SK-N-SH (cell line): ENCODE results near the gene CMA1. TPM values are rescaled to one million over a fixed set of nuclear protein-coding genes. Genes with fewer than 3 reads are reported as not detected.

Experiments
- CTCF ChIA-PET: fragments of 300-600, 350-600 bp; formaldehyde crosslinking; extraction: SDS; loops from one replicate; lab custom pipeline; 2021; lab: Yijun Ruan, JAX
- POLR2A ChIA-PET: fragments of 350-600 bp; sonication (Branson Sonifier 250); formaldehyde crosslinking; extraction: SDS; loops from one replicate; lab custom pipeline; 2020; ENCODE audit warnings: antibody characterized with exemption, inconsistent platforms; lab: Yijun Ruan, JAX
- DNase-seq: peaks from one replicate; pipeline ENCODE4 v3.0.0; 2012
- H2AFZ ChIP-seq: fragments of 200-600 bp; sonication (generic); 2 replicates; pipeline ENCODE4 v1.8.1; 2016; ENCODE audit warnings: antibody characterized with exemption, mild to moderate bottlenecking, low read depth
- H3F3A ChIP-seq: fragments of 200-600 bp; sonication (generic); replicated peaks from 2 replicates; pipeline ENCODE3; 2016; ENCODE audit warnings: antibody characterized with exemption, mild to moderate bottlenecking; ENCODE audit not compliant: insufficient read depth
- H3K27ac ChIP-seq, 2 experiments: fragments of 200-500 bp in 1 of 2; fragments of 200-600 bp in 1 of 2; sonication (Bioruptor generic) in 1 of 2; sonication (generic), shearing (Covaris generic) in 1 of 2; 2 replicates each; pipeline versions ENCODE4 v1.5.1 to v1.6.1; 2014 to 2016; ENCODE audit warnings: low read depth in 2 of 2, inconsistent platforms in 1 of 2, low read length in 1 of 2, mild to moderate bottlenecking in 1 of 2, mixed read lengths in 1 of 2
- H3K27me3 ChIP-seq: fragments of 200-600 bp; sonication (generic), shearing (Covaris generic); 2 replicates; pipeline ENCODE4 v1.6.1; 2016; ENCODE audit warnings: mixed run types; ENCODE audit not compliant: insufficient read depth
- H3K36me3 ChIP-seq, 2 experiments: fragments of 200-500 bp in 1 of 2; fragments of 200-600 bp in 1 of 2; sonication (Bioruptor generic) in 1 of 2; sonication (generic) in 1 of 2; replicated peaks in 1 of 2; 2 replicates each; pipeline versions ENCODE3 to v1.5.1; 2014 to 2016; ENCODE audit warnings: low read length in 1 of 2, mild to moderate bottlenecking in 1 of 2; ENCODE audit not compliant: insufficient read depth in 2 of 2, control insufficient read depth in 1 of 2
- H3K4me1 ChIP-seq, 2 experiments: fragments of 200-500 bp in 1 of 2; fragments of 200-600 bp in 1 of 2; sonication (Bioruptor generic) in 1 of 2; sonication (generic), shearing (Covaris generic) in 1 of 2; 2 replicates each; pipeline versions ENCODE4 v1.5.1 to v1.6.1; 2014 to 2016; ENCODE audit warnings: low read depth in 1 of 2, low read length in 1 of 2, mixed run types in 1 of 2; ENCODE audit not compliant: insufficient read depth in 2 of 2, control insufficient read depth in 1 of 2
- H3K4me2 ChIP-seq: fragments of 200-600 bp; sonication (generic), shearing (Covaris generic); 2 replicates; pipeline ENCODE4 v1.6.1; 2017; ENCODE audit warnings: mixed run types
- H3K4me3 ChIP-seq, 2 experiments: fragments of 200-500 bp in 1 of 2; fragments of 200-600 bp in 1 of 2; sonication (Bioruptor generic) in 1 of 2; sonication (generic), shearing (Covaris generic) in 1 of 2; 2 replicates each; pipeline versions ENCODE4 v1.5.1 to v1.8.1; 2014 to 2016; ENCODE audit warnings: low read depth in 2 of 2, inconsistent platforms in 1 of 2, low read length in 1 of 2, mild to moderate bottlenecking in 1 of 2, mixed read lengths in 1 of 2, moderate library complexity in 1 of 2
- H3K79me2 ChIP-seq: fragments of 200-600 bp; sonication (generic); 2 replicates; pipeline ENCODE4 v1.8.1; 2017; ENCODE audit warnings: mild to moderate bottlenecking; ENCODE audit not compliant: insufficient read depth
- H3K9ac ChIP-seq: fragments of 200-600 bp; sonication (generic); 2 replicates; pipeline ENCODE4 v1.6.1; 2017; ENCODE audit warnings: mixed run types
- H3K9me2 ChIP-seq: fragments of 200-600 bp; sonication (generic); 2 replicates; pipeline ENCODE4 v1.6.1; 2017; ENCODE audit warnings: mixed run types
- H3K9me3 ChIP-seq: fragments of 200-600 bp; sonication (generic); 2 replicates; pipeline ENCODE4 v1.6.1; 2017; ENCODE audit warnings: mixed run types, mild to moderate bottlenecking, moderate library complexity
- H4K20me1 ChIP-seq: fragments of 200-600 bp; sonication (generic); 2 replicates; pipeline ENCODE4 v1.6.1; 2017; ENCODE audit warnings: mild to moderate bottlenecking, mixed run types; ENCODE audit not compliant: insufficient read depth
- EP300 ChIP-seq, 2 experiments: IDR thresholded peaks; 2 replicates each; pipeline versions ENCODE4 v1.4.0 to v1.6.1; 2012; ENCODE audit warnings: borderline replicate concordance in 1 of 2, low read depth in 1 of 2, low read length in 1 of 2
- FOXJ3 ChIP-seq: sonication (generic); formaldehyde crosslinking; IDR thresholded peaks from 2 replicates; pipeline ENCODE4 v1.5.1; 2020; ENCODE audit warnings: mild to moderate bottlenecking, missing genetic modification reagents
- GABPA ChIP-seq: IDR thresholded peaks from 2 replicates; pipeline ENCODE4 v1.4.0; 2012; ENCODE audit warnings: low read depth, mild to moderate bottlenecking
- IRF3 ChIP-seq: fragments of 150-350 bp; IDR thresholded peaks from 2 replicates; pipeline ENCODE4 v1.6.1; 2016; ENCODE audit warnings: mild to moderate bottlenecking, low read depth, low read length
- JUND ChIP-seq: IDR thresholded peaks from 2 replicates; pipeline ENCODE4 v1.4.0; 2012
- MEF2A ChIP-seq: IDR thresholded peaks from 2 replicates; pipeline ENCODE4 v1.4.0; 2012; ENCODE audit warnings: low read depth, borderline replicate concordance
- NFIC ChIP-seq: IDR thresholded peaks from 2 replicates; pipeline ENCODE4 v1.4.0; 2012; ENCODE audit warnings: borderline replicate concordance
- NRF1 ChIP-seq: IDR thresholded peaks from 2 replicates; pipeline ENCODE4 v1.6.1; 2012; ENCODE audit warnings: low read depth, mild to moderate bottlenecking, low read length
- PBX3 ChIP-seq: IDR thresholded peaks from 2 replicates; pipeline ENCODE4; 2012
- POLR2AphosphoS5 ChIP-seq: IDR thresholded peaks from 2 replicates; pipeline ENCODE4 v1.6.1; 2012; ENCODE audit warnings: low read depth, low read length
- RAD21 ChIP-seq: IDR thresholded peaks from 2 replicates; pipeline ENCODE4 v1.6.1; 2012; ENCODE audit warnings: mild to moderate bottlenecking, low read length
- REST ChIP-seq: IDR thresholded peaks from 2 replicates; pipeline ENCODE4 v1.6.1; 2012; ENCODE audit warnings: mild to moderate bottlenecking, low read depth, low read length, moderate library complexity
- SIN3A ChIP-seq: IDR thresholded peaks from 2 replicates; pipeline ENCODE4 v1.6.1; 2012; ENCODE audit warnings: low read depth, mild to moderate bottlenecking, low read length, moderate library complexity, borderline replicate concordance
- TEAD4 ChIP-seq: IDR thresholded peaks from 2 replicates; pipeline ENCODE4 v1.4.0; 2012; ENCODE audit warnings: mild to moderate bottlenecking, borderline replicate concordance; ENCODE audit not compliant: insufficient read depth
- USF1 ChIP-seq: IDR thresholded peaks from 2 replicates; pipeline ENCODE4 v1.4.0; 2012; ENCODE audit warnings: low read depth, borderline replicate concordance
- USF2 ChIP-seq: fragments of 150-350 bp; IDR thresholded peaks from 2 replicates; pipeline ENCODE4 v1.6.1; 2017; ENCODE audit warnings: antibody characterized with exemption, low read length, low read depth, borderline replicate concordance
- YY1 ChIP-seq: IDR thresholded peaks from 2 replicates; pipeline ENCODE4 v1.4.0; 2012; ENCODE audit warnings: low read depth, mild to moderate bottlenecking
- WGBS: methylation state at CpG from one replicate; pipeline ENCODE4 v1.1.6; 2017; ENCODE audit warnings: low lambda C conversion rate; 5-methylcytosine and 5-hydroxymethylcytosine counted together
- polyA plus RNA-seq, 3 experiments: library from polyadenylated mRNA; depleted of rRNA; stranded (reverse); fragments of >200 nt; gene quantifications; 2 replicates each; pipeline ENCODE4 v1.2.3, GENCODE V29; 2012

The CMA1 gene
- polyA plus RNA-seq, 1 of the 3 experiments (the other 2 are of a cell fraction), result not detected

GRCh38 chr14:24463884-24464785 is 43.9 kb downstream of the CMA1 start:
- H3F3A ChIP-seq, result no peaks in the 10 kb centered on the region
- no peaks in the 10 kb centered on the region for H4K20me1 ChIP-seq
- no peak overlapping the region for H3K9ac ChIP-seq
- no peaks in the 10 kb centered on the region for H3K9me3 ChIP-seq
- CTCF ChIA-PET, result no interaction called here
- no peak overlapping the region for H3K4me3 ChIP-seq
- TF ChIP-seq NFIC (no peak), YY1 (no peak), NRF1 (no peak), POLR2AphosphoS5 (no peak), JUND (no peak), MEF2A (no peak), IRF3 (no peak), USF1 (no peak), USF2 (no peak), PBX3 (no peak)
- TF ChIP-seq, all 33 proteins: peak for 0
- Histone ChIP-seq H3K36me3 (no peaks in the 10 kb centered on the region), H3K27me3 (no peaks in the 10 kb centered on the region), H3K4me2 (no peak overlapping the region), H3K79me2 (no peaks in the 10 kb centered on the region), H3K27ac (no peak overlapping the region), H2AFZ (no peak overlapping the region), H3K9me2 (no peaks in the 10 kb centered on the region), H3K4me1 (no peaks in the 10 kb centered on the region)
- POLR2A ChIA-PET, result no interaction called here
- 62% methylated on average over 4 of the region's 4 CpGs for WGBS
- DNase-seq, result no peak

GRCh38 chr14:24463017-24463883 is 44.8 kb downstream of the CMA1 start:
- Histone ChIP-seq H3K9me3 (no peaks in the 10 kb centered on the region), H3K4me2 (no peak overlapping the region), H3F3A (no peaks in the 10 kb centered on the region), H3K27ac (no peak overlapping the region), H3K9me2 (no peaks in the 10 kb centered on the region), H3K79me2 (no peaks in the 10 kb centered on the region), H3K4me1 (no peaks in the 10 kb centered on the region), H3K36me3 (no peaks in the 10 kb centered on the region), H2AFZ (no peak overlapping the region), H3K4me3 (no peak overlapping the region), H3K9ac (no peak overlapping the region), H4K20me1 (no peaks in the 10 kb centered on the region), H3K27me3 (no peaks in the 10 kb centered on the region)
- TF ChIP-seq FOXJ3 (CRISPR knock-in tag), result no peak
- TF ChIP-seq REST, result no peak
- no peak for TF ChIP-seq NFIC
- TF ChIP-seq GABPA, result no peak
- no peak for TF ChIP-seq RAD21
- TF ChIP-seq EP300 (IDR thresholded peaks at IDR 0.05; ENCODE audit: borderline replicate concordance in 1 of 2, low read depth in 1 of 2, low read length in 1 of 2), result no peak
- no peak for TF ChIP-seq TEAD4
- TF ChIP-seq SIN3A, result no peak
- ChIA-PET POLR2A (no interaction called here), CTCF (no interaction called here)
- 33% methylated on average over 5 of the region's 5 CpGs for WGBS
- DNase-seq, result no peak
